ENCODE data around the gene EIF4G3.

GRCh38 chr1:21001042-21001441 is 175.7 kb downstream of the EIF4G3 start:
- TF ChIP-seq CTCF (IDR thresholded peaks at IDR 0.05 in 2 of 3, conservative IDR thresholded peaks at IDR 0.05 in 1 of 3; ENCODE audit: control insufficient read depth in 2 of 3, extremely low read depth in 1 of 3, insufficient read depth in 1 of 3, low read depth in 3 of 3, low read length in 3 of 3), result no peak
- TF ChIP-seq ZNF274 (IDR thresholded peaks at IDR 0.05; ENCODE audit: insufficient read depth, insufficient read length), result no peak
- TF ChIP-seq TCF3 (IDR thresholded peaks at IDR 0.05; ENCODE audit: borderline replicate concordance, insufficient read depth, low read depth, low read length), result no peak
- TF ChIP-seq REST (IDR thresholded peaks at IDR 0.05; ENCODE audit: low read depth, low read length), result no peak
- TF ChIP-seq SIN3A (IDR thresholded peaks at IDR 0.05; ENCODE audit: low read depth, low read length), result no peak
- no peak for TF ChIP-seq NR2F1 (conservative IDR thresholded peaks at IDR 0.05)

Data from GM12878 (cell line).